Measurements from ENCODE around the gene PDE5A.

GRCh38 chr4:119672938-119673337 is 44.3 kb upstream of the PDE5A start:
- TF ChIP-seq CTCF (IDR thresholded peaks at IDR 0.05; ENCODE audit: insufficient read depth, low read length, poor library complexity, severe bottlenecking) (no peak), EZH2phosphoT487 (conservative IDR thresholded peaks at IDR 0.05; ENCODE audit: low read length) (no peak)
